ENCODE measurements around the gene ZNF436.

The ZNF436 gene

DNA sequence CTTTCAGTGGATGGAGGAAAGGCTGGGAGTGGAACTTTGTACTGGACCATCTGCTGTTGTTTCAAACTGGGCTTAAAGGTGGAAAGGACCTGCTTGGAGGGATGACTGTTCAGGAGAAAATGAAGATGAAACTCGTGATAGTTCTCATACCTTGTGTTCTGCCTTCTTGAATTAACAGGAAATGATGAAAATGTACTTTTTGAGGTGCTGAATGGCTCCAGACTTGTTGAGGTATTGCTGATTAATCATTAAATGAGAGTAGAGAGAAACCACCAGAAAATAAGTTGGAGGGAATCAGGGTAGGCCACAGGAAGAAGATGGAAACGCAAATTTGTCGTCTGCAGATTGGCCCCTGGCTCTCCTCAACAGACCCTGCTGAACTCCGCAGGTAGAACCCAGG lies 26.2 kb upstream of the ZNF436 start:
- Histone ChIP-seq H3K18ac (ENCODE audit: low read depth in 1 of 2, low read length in 2 of 2) (peak overlapping the region; percentile 26 to 64), H2BK12ac (ENCODE audit: low read length in 2 of 2) (peak overlapping the region; percentile 9 to 66), H3K14ac (ENCODE audit: low read length in 2 of 2) (no peak overlapping the region), H2BK120ac (ENCODE audit: low read depth, low read length) (peak overlapping the region; percentile 75), H3K79me1 (replicated peaks; ENCODE audit: low read length, poor library complexity, severe bottlenecking) (no peaks in the 10 kb centered on the region), H3K23ac (ENCODE audit: low read length in 2 of 2) (no peak overlapping the region), H3K4me2 (ENCODE audit: low read length, poor library complexity, severe bottlenecking) (no peak overlapping the region), H3K4me1 (ENCODE audit: control insufficient read depth, insufficient read depth, low read depth, low read length) (peaks cover 14% of the 10 kb centered on the region), H3K27me3 (ENCODE audit: control insufficient read depth in 1 of 2, insufficient read depth in 1 of 2, low read length in 2 of 2) (no peaks in the 10 kb centered on the region), H4K91ac (ENCODE audit: low read length) (peak overlapping the region; percentile 11), H3K9ac (ENCODE audit: low read length) (peak overlapping the region; percentile 84), H3K9me3 (ENCODE audit: control insufficient read depth, low read length) (no peaks in the 10 kb centered on the region), H3K4ac (ENCODE audit: low read depth in 1 of 2, low read length in 2 of 2) (peak overlapping the region; percentile 2 to 52), H4K8ac (ENCODE audit: low read length) (no peak overlapping the region), H3K4me3 (ENCODE audit: insufficient read depth in 1 of 2, low read depth in 1 of 2, low read length in 2 of 2) (no peak overlapping the region), H3K27ac (ENCODE audit: low read length, poor library complexity, severe bottlenecking) (no peak overlapping the region), H3K36me3 (ENCODE audit: control insufficient read depth in 1 of 2, insufficient read depth in 2 of 2, low read depth in 1 of 2, low read length in 2 of 2) (peaks cover 0 to 28% of the 10 kb centered on the region in 2 experiments), H2BK15ac (ENCODE audit: low read depth, poor library complexity, severe bottlenecking) (peak overlapping the region; percentile 21), H2AFZ (ENCODE audit: low read depth, low read length) (no peak overlapping the region), H2AK5ac (ENCODE audit: low read length, severe bottlenecking) (peak overlapping the region; percentile 38), H2BK5ac (ENCODE audit: low read depth, low read length, poor library complexity, severe bottlenecking) (no peak overlapping the region)
- 85% methylated on average over 4 of the region's 4 CpGs for WGBS
- no peak for DNase-seq

DNA sequence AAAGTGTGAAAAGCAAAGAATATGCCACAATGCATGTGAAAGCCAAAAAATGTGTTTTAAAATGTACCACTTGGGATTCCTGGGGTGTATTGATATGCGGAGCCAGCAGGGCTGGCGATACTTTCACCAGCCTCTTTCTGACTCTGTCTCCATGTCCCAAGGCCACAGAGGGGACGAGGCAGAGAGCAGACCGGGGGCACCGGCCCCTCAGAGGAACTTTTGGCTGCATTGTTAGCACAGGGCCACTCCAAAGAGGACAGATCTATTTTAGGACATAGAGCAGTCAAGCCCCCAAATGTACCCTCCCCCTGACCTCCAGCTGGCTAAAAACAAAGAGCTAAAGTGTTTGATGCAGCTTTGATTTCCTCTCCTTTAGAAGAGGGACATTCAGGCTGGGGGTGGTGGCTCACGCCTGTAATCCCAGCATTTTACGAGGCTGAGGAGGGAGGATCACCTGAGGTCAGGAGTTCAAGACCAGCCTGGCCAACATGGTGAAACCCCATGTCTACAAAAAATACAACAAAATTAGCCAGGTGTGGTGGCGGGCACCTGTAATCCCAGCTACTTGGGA lies 25.6 kb upstream of the ZNF436 start:
- H3K79me1 ChIP-seq (replicated peaks; ENCODE audit: low read length, poor library complexity, severe bottlenecking), result no peaks in the 10 kb centered on the region
- peak overlapping the region; percentile 74 for H4K8ac ChIP-seq (ENCODE audit: low read length)
- H3K27me3 ChIP-seq (ENCODE audit: control insufficient read depth in 1 of 2, insufficient read depth in 1 of 2, low read length in 2 of 2), result no peaks in the 10 kb centered on the region
- H3K9me3 ChIP-seq (ENCODE audit: control insufficient read depth, low read length), result no peaks in the 10 kb centered on the region
- H3K23ac ChIP-seq (ENCODE audit: low read length in 2 of 2), result no peak overlapping the region
- 61% methylated on average over 8 of the region's 8 CpGs for WGBS
- H3K18ac ChIP-seq (ENCODE audit: low read depth in 1 of 2, low read length in 2 of 2), result peak overlapping the region; percentile 90 to 95
- H3K27ac ChIP-seq (ENCODE audit: low read length, poor library complexity, severe bottlenecking), result peak overlapping the region; percentile 17
- H2BK120ac ChIP-seq (ENCODE audit: low read depth, low read length), result peak overlapping the region; percentile 75
- H4K91ac ChIP-seq (ENCODE audit: low read length), result peak overlapping the region; percentile 53
- H2BK5ac ChIP-seq (ENCODE audit: low read depth, low read length, poor library complexity, severe bottlenecking), result no peak overlapping the region
- H2BK12ac ChIP-seq (ENCODE audit: low read length in 2 of 2), result peak overlapping the region; percentile 90 to 97
- no peak overlapping the region for H2AFZ ChIP-seq (ENCODE audit: low read depth, low read length)
- no peak for DNase-seq
- peak overlapping the region in 1 of 2 experiments; percentile 52 for H3K4me3 ChIP-seq (ENCODE audit: insufficient read depth in 1 of 2, low read depth in 1 of 2, low read length in 2 of 2)
- no peak overlapping the region for H2BK15ac ChIP-seq (ENCODE audit: low read depth, poor library complexity, severe bottlenecking)
- H3K36me3 ChIP-seq (ENCODE audit: control insufficient read depth in 1 of 2, insufficient read depth in 2 of 2, low read depth in 1 of 2, low read length in 2 of 2), result peaks cover 0 to 32% of the 10 kb centered on the region in 2 experiments
- peak overlapping the region; percentile 81 for H2AK5ac ChIP-seq (ENCODE audit: low read length, severe bottlenecking)
- peak overlapping the region; percentile 84 for H3K9ac ChIP-seq (ENCODE audit: low read length)
- no peak overlapping the region for H3K4me2 ChIP-seq (ENCODE audit: low read length, poor library complexity, severe bottlenecking)
- peaks cover 14% of the 10 kb centered on the region for H3K4me1 ChIP-seq (ENCODE audit: control insufficient read depth, insufficient read depth, low read depth, low read length)
- H3K4ac ChIP-seq (ENCODE audit: low read depth in 1 of 2, low read length in 2 of 2), result peak overlapping the region; percentile 62 to 100
- H3K14ac ChIP-seq (ENCODE audit: low read length in 2 of 2), result no peak overlapping the region

DNA sequence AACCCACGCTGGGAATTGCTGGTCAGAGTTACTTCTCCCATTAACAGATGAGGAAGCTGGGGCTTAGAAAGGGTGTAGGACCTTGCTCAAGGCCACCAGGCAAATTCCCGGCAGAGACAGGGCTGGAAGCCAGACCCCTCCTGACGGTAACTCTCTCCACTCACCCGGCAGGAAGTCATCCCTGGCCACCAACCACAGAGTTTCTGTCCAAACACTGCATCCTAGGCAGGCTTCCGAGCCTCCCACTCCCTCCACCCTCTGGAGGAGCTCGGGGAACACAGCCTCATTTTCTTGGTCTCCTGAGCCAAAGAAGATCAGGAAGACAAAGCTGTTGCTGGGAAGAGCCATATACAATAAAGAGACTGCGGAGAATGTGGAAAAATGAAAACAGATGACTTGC lies 25.0 kb upstream of the ZNF436 start:
- H2BK12ac ChIP-seq (ENCODE audit: low read length in 2 of 2), result peak overlapping the region in 1 of 2 experiments; percentile 31

DNA sequence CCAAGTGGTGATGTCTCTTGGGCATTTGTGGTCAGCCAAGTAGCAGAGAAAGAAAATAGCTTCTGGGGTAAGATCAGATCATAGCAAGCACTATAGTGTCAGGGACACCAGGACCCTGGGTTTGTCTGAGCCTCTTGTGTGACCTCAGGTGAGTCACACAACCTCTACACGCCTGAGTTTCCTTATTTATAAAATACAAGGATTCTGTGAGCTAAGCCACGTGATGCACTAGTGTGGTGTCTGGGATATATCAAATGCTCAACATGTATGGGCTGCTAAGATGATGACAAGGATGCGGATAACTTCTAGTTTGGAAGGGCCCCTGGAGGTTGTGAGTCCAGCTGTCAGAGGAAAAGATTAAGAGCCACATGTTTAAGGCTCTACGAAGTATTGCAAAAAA lies 24.5 kb upstream of the ZNF436 start:
- WGBS, result 2% methylated on average over 4 of the region's 4 CpGs
- peak; percentile 99 for DNase-seq
- peak overlapping the region in 1 of 2 experiments; percentile 30 for H3K4me3 ChIP-seq (ENCODE audit: insufficient read depth in 1 of 2, low read depth in 1 of 2, low read length in 2 of 2)

More for the DNA sequence above, 25.0 kb upstream of the ZNF436 start:
- no peak overlapping the region for H3K14ac ChIP-seq (ENCODE audit: low read length in 2 of 2)
- H3K9me3 ChIP-seq (ENCODE audit: control insufficient read depth, low read length), result no peaks in the 10 kb centered on the region
- no peak overlapping the region for H3K4me2 ChIP-seq (ENCODE audit: low read length, poor library complexity, severe bottlenecking)
- H3K27me3 ChIP-seq (ENCODE audit: control insufficient read depth in 1 of 2, insufficient read depth in 1 of 2, low read length in 2 of 2), result no peaks in the 10 kb centered on the region
- H3K79me1 ChIP-seq (replicated peaks; ENCODE audit: low read length, poor library complexity, severe bottlenecking), result no peaks in the 10 kb centered on the region
- peak overlapping the region; percentile 84 for H3K9ac ChIP-seq (ENCODE audit: low read length)
- peaks cover 0 to 32% of the 10 kb centered on the region in 2 experiments for H3K36me3 ChIP-seq (ENCODE audit: control insufficient read depth in 1 of 2, insufficient read depth in 2 of 2, low read depth in 1 of 2, low read length in 2 of 2)
- H3K4ac ChIP-seq (ENCODE audit: low read depth in 1 of 2, low read length in 2 of 2), result peak overlapping the region; percentile 20 to 83
- no peak overlapping the region for H2BK15ac ChIP-seq (ENCODE audit: low read depth, poor library complexity, severe bottlenecking)
- no peak overlapping the region for H2BK5ac ChIP-seq (ENCODE audit: low read depth, low read length, poor library complexity, severe bottlenecking)
- DNase-seq, result peak; percentile 96
- peak overlapping the region; percentile 89 for H3K27ac ChIP-seq (ENCODE audit: low read length, poor library complexity, severe bottlenecking)
- H3K23ac ChIP-seq (ENCODE audit: low read length in 2 of 2), result no peak overlapping the region
- no peak overlapping the region for H4K8ac ChIP-seq (ENCODE audit: low read length)
- peak overlapping the region; percentile 75 for H2BK120ac ChIP-seq (ENCODE audit: low read depth, low read length)
- no peak overlapping the region for H4K91ac ChIP-seq (ENCODE audit: low read length)
- H3K4me1 ChIP-seq (ENCODE audit: control insufficient read depth, insufficient read depth, low read depth, low read length), result peaks cover 14% of the 10 kb centered on the region
- peak overlapping the region; percentile 47 for H2AK5ac ChIP-seq (ENCODE audit: low read length, severe bottlenecking)
- no peak overlapping the region for H2AFZ ChIP-seq (ENCODE audit: low read depth, low read length)
- WGBS, result 5% methylated on average over 6 of the region's 7 CpGs
- H3K18ac ChIP-seq (ENCODE audit: low read depth in 1 of 2, low read length in 2 of 2), result peak overlapping the region in 1 of 2 experiments; percentile 86
- H3K4me3 ChIP-seq (ENCODE audit: insufficient read depth in 1 of 2, low read depth in 1 of 2, low read length in 2 of 2), result peak overlapping the region in 1 of 2 experiments; percentile 52

More for the DNA sequence above, 24.5 kb upstream of the ZNF436 start:
- Histone ChIP-seq H2BK5ac (ENCODE audit: low read depth, low read length, poor library complexity, severe bottlenecking) (peak overlapping the region; percentile 59), H4K8ac (ENCODE audit: low read length) (peak overlapping the region; percentile 91), H3K9me3 (ENCODE audit: control insufficient read depth, low read length) (no peaks in the 10 kb centered on the region), H3K36me3 (ENCODE audit: control insufficient read depth in 1 of 2, insufficient read depth in 2 of 2, low read depth in 1 of 2, low read length in 2 of 2) (peaks cover 0 to 30% of the 10 kb centered on the region in 2 experiments), H3K79me1 (replicated peaks; ENCODE audit: low read length, poor library complexity, severe bottlenecking) (no peaks in the 10 kb centered on the region), H3K23ac (ENCODE audit: low read length in 2 of 2) (no peak overlapping the region), H3K4ac (ENCODE audit: low read depth in 1 of 2, low read length in 2 of 2) (peak overlapping the region; percentile 77 to 96), H2BK12ac (ENCODE audit: low read length in 2 of 2) (peak overlapping the region in 1 of 2 experiments; percentile 69), H3K18ac (ENCODE audit: low read depth in 1 of 2, low read length in 2 of 2) (peak overlapping the region; percentile 92 to 94), H3K27ac (ENCODE audit: low read length, poor library complexity, severe bottlenecking) (peak overlapping the region; percentile 89), H3K27me3 (ENCODE audit: control insufficient read depth in 1 of 2, insufficient read depth in 1 of 2, low read length in 2 of 2) (no peaks in the 10 kb centered on the region), H2AFZ (ENCODE audit: low read depth, low read length) (no peak overlapping the region), H4K91ac (ENCODE audit: low read length) (no peak overlapping the region), H2AK5ac (ENCODE audit: low read length, severe bottlenecking) (peak overlapping the region; percentile 74), H3K4me2 (ENCODE audit: low read length, poor library complexity, severe bottlenecking) (no peak overlapping the region), H2BK15ac (ENCODE audit: low read depth, poor library complexity, severe bottlenecking) (no peak overlapping the region), H3K4me1 (ENCODE audit: control insufficient read depth, insufficient read depth, low read depth, low read length) (peaks cover 14% of the 10 kb centered on the region), H3K9ac (ENCODE audit: low read length) (peak overlapping the region; percentile 84), H2BK120ac (ENCODE audit: low read depth, low read length) (peak overlapping the region; percentile 67), H3K14ac (ENCODE audit: low read length in 2 of 2) (no peak overlapping the region)
